GM12872 (cell line): Measurements from ENCODE around the gene TFEB.

Experiments
- TF ChIP-seq, protein P1 (sequence below): IDR thresholded peaks from 3 replicates; pipeline ENCODE4 v1.5.1; 2011; ENCODE audit warnings: low read depth, mild to moderate bottlenecking, low read length, moderate library complexity; ENCODE audit not compliant: insufficient read depth

Gene TFEB

DNA sequence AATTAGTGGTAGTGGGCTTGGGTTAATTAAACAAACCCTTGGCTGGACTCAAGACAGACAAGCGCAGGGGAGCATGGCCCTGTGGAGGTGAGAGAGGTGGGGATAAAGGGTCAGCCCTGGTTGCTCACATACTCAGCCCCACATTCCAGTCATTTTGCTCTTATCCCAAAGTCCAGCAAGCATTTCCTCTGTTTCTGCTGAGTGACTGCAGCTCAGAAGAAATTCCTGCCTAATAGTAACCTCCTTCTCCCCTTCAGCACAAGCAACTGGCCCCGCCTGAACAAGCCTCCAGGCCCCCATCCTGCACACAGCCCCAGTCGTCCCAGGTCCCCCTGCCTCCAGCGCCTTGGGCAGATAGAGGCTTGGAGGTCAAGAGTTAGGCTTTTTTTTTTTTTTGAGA, 3.6 kb upstream of the TFEB start:
- TF ChIP-seq, protein P1, sequence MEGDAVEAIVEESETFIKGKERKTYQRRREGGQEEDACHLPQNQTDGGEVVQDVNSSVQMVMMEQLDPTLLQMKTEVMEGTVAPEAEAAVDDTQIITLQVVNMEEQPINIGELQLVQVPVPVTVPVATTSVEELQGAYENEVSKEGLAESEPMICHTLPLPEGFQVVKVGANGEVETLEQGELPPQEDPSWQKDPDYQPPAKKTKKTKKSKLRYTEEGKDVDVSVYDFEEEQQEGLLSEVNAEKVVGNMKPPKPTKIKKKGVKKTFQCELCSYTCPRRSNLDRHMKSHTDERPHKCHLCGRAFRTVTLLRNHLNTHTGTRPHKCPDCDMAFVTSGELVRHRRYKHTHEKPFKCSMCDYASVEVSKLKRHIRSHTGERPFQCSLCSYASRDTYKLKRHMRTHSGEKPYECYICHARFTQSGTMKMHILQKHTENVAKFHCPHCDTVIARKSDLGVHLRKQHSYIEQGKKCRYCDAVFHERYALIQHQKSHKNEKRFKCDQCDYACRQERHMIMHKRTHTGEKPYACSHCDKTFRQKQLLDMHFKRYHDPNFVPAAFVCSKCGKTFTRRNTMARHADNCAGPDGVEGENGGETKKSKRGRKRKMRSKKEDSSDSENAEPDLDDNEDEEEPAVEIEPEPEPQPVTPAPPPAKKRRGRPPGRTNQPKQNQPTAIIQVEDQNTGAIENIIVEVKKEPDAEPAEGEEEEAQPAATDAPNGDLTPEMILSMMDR: no peak

- TF ChIP-seq, protein P1: no peak
Measured at GRCh38 chr6:41737591-41738130, 2.3 kb upstream of the TFEB start.

- TF ChIP-seq, protein P1: no peak
Measured at GRCh38 chr6:41736800-41737555, 1.6 kb upstream of the TFEB start.

DNA sequence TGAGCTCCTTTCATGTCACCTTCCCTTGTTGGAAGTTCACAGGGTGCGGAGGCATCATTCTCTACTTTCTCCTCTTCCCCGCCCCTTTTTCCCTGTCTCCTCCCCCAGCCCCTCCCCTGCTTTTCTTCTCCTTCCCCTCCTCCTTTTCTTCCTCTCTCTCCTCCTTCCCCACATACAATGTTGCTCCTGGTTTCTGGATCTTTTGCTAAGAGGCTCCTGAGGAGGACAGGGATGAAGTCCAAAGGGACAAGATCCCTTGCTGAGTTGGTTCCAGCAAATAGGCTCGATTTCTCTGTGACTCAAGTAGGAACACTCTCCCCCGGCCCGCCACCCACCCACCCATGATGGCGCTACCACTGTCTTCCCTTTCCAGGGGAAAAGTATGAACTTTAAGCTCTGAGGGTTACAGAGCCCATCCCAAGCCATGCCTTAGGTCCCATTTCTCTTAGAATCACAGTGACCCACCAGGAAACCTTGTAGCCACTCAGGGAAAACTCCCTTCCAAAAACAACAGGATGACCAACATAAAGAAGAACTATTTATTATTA, 852 bp upstream of the TFEB start:
- TF ChIP-seq, protein P1: no peak

- TF ChIP-seq, protein P1: no peak
Measured at GRCh38 chr6:41734666-41735426, 562 bp downstream of the TFEB start.

DNA sequence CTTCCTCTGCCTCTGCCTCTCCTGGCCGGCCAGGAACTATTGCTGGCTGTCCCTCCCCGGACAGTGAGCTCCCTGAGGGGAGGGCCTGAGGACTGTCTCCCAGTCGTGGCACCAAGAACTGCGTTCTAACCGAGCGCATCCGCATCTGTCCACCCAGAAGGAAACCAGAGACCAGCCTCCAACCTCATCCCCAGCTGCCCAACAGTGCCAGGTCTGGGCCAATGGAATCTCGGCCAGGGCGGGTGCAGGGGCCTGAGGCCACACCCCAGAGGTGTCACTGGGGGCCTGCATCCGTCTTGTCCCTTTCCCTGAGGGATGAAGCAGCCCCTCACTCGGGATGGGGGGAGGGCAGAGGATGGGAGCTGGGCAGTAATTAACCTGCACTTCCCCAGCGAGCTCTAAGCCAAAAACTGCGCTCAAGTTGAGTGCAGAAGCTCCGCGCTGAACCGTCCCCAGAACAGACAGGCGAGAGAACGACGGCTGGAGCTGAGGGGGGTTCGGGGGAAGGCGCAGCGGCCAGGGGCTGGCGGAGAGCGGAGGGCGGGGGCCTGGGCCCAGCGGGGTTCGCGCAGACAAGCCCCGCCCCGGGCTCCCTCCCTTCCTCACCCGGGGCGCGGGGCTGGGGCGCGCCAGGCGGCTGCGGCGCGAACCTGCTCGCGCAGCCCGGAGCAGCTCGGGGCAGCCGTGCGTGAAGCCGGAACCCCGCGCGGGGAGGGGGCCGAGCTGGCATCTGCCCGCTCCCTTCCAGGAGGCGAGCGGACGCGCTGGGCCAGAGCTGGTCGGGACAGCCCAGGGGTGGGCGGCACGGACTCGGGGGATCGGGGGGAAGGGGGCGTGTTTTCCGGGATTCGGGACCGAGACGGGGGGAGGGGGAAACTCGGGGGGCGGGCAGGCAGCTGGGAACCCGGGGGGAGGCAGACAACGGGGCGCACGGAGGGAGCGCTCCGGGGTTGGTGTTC, 1.4 kb downstream of the TFEB start:
- TF ChIP-seq, protein P1: no peak
